Neural cell (in vitro differentiated cells): Measurements from ENCODE around the gene SNRK. TPM values are rescaled to one million over a fixed set of nuclear protein-coding genes. Genes with fewer than 3 reads are reported as not detected.

Experiments
- H2AFZ ChIP-seq: fragments of 200-600, 300-800 bp; sonication (generic), shearing (Covaris generic); 2 replicates; pipeline ENCODE4 v1.6.0; 2014; ENCODE audit warnings: low read depth, mild to moderate bottlenecking, antibody characterized with exemption, low read length, moderate library complexity
- H3F3A ChIP-seq: fragments of 200-600 bp; shearing (Covaris generic); 2 replicates; pipeline ENCODE4 v1.6.1; 2016; ENCODE audit warnings: mild to moderate bottlenecking, moderate library complexity, mixed read lengths, antibody characterized with exemption, low read length; ENCODE audit not compliant: insufficient read depth, poor library complexity, severe bottlenecking
- H3K27ac ChIP-seq: fragments of 200-600, 300-800 bp; sonication (generic), shearing (Covaris generic); 2 replicates; pipeline ENCODE4 v1.5.1; 2014; ENCODE audit warnings: mild to moderate bottlenecking, low read length, moderate library complexity
- H3K27me3 ChIP-seq: fragments of 300-800, 200-600 bp; sonication (generic), shearing (Covaris generic); 2 replicates; pipeline ENCODE4 v1.6.0; 2014; ENCODE audit warnings: mild to moderate bottlenecking, low read depth, low read length, moderate library complexity; ENCODE audit not compliant: insufficient read depth
- H3K36me3 ChIP-seq: fragments of 300-800, 200-600 bp; sonication (generic), shearing (Covaris generic); 2 replicates; pipeline ENCODE4 v1.5.1; 2014; ENCODE audit warnings: mild to moderate bottlenecking, antibody characterized with exemption, low read length, moderate library complexity; ENCODE audit not compliant: insufficient read depth
- H3K4me2 ChIP-seq: fragments of 300-800, 200-600 bp; sonication (generic), shearing (Covaris generic); 2 replicates; pipeline ENCODE4 v1.6.0; 2014; ENCODE audit warnings: mild to moderate bottlenecking, low read length
- H3K4me3 ChIP-seq: fragments of 300-800, 200-600 bp; sonication (generic), shearing (Covaris generic); 2 replicates; pipeline ENCODE4 v1.5.1; 2014; ENCODE audit warnings: mild to moderate bottlenecking, low read length, moderate library complexity
- H3K79me2 ChIP-seq: fragments of 200-600 bp; shearing (Covaris generic); replicated peaks from 2 replicates; pipeline ENCODE4 v1.6.0; 2014; ENCODE audit warnings: mild to moderate bottlenecking, low read length, moderate library complexity; ENCODE audit not compliant: insufficient read depth
- H3K9ac ChIP-seq: fragments of 300-800, 200-600 bp; sonication (generic), shearing (Covaris generic); 2 replicates; pipeline ENCODE4 v1.6.1; 2016; ENCODE audit warnings: mild to moderate bottlenecking, low read length, mixed read lengths
- H3K9me2 ChIP-seq: fragments of 200-600 bp; shearing (Covaris generic); 2 replicates; pipeline ENCODE4 v1.6.1; 2016; ENCODE audit warnings: mild to moderate bottlenecking, low read length, mixed read lengths; ENCODE audit not compliant: insufficient read depth
- H3K9me3 ChIP-seq: fragments of 200-600, 300-800 bp; sonication (generic), shearing (Covaris generic); 2 replicates; pipeline ENCODE4 v1.6.1; 2016; ENCODE audit warnings: mild to moderate bottlenecking, mixed run types, low read length, moderate library complexity, mixed read lengths
- H4K20me1 ChIP-seq: fragments of 200-600 bp; shearing (Covaris generic); 2 replicates; pipeline ENCODE4 v1.6.1; 2016; ENCODE audit warnings: mild to moderate bottlenecking, mixed run types; ENCODE audit not compliant: insufficient read depth
- CTCF ChIP-seq: fragments of 450-650 bp; IDR thresholded peaks from 2 replicates; pipeline ENCODE4 v1.5.1; 2014; ENCODE audit warnings: antibody characterized with exemption, mild to moderate bottlenecking, moderate library complexity; ENCODE audit not compliant: poor library complexity, severe bottlenecking
- EP300 ChIP-seq: fragments of 450-650 bp; conservative IDR thresholded peaks from 2 replicates; pipeline ENCODE4 v1.6.1; 2014; ENCODE audit warnings: antibody characterized with exemption, mild to moderate bottlenecking, moderate library complexity; ENCODE audit not compliant: poor library complexity, severe bottlenecking
- EZH2 ChIP-seq: fragments of 200-600, 300-800 bp; shearing (Covaris generic), sonication (generic); IDR thresholded peaks from 2 replicates; pipeline ENCODE4 v1.6.1; 2014; ENCODE audit warnings: antibody characterized with exemption, low read length, borderline replicate concordance, mild to moderate bottlenecking; ENCODE audit not compliant: insufficient read depth, poor library complexity, severe bottlenecking
- MXI1 ChIP-seq: fragments of 450-650 bp; conservative IDR thresholded peaks from 2 replicates; pipeline ENCODE4 v1.6.1; 2014; ENCODE audit warnings: antibody characterized with exemption, mild to moderate bottlenecking; ENCODE audit not compliant: poor library complexity, severe bottlenecking
- POLR2AphosphoS5 ChIP-seq: IDR thresholded peaks from 2 replicates; pipeline ENCODE4 v1.6.1; 2012
- RAD21 ChIP-seq: fragments of 450-650 bp; conservative IDR thresholded peaks from 2 replicates; pipeline ENCODE4 v1.6.1; 2014; ENCODE audit warnings: antibody characterized with exemption, mild to moderate bottlenecking, moderate library complexity
- REST ChIP-seq: IDR thresholded peaks from 2 replicates; pipeline ENCODE4 v1.6.1; 2012; ENCODE audit warnings: borderline replicate concordance
- SMC3 ChIP-seq: fragments of 450-650 bp; conservative IDR thresholded peaks from 2 replicates; pipeline ENCODE4 v1.6.1; 2014; ENCODE audit warnings: antibody characterized with exemption, mild to moderate bottlenecking, moderate library complexity; ENCODE audit not compliant: poor library complexity
- TAF1 ChIP-seq: IDR thresholded peaks from 2 replicates; pipeline ENCODE4 v1.6.1; 2012; ENCODE audit warnings: low read depth
- polyA plus RNA-seq: library from polyadenylated mRNA; depleted of rRNA; stranded (reverse); fragments of >200 nt; gene quantifications from 2 replicates; pipeline ENCODE4 v1.2.3, GENCODE V29; 2014

The SNRK gene
- polyA plus RNA-seq, 1 donor from 2014 or later = 27.3 TPM

GRCh38 chr3:43257850-43258249 lies 28.5 kb upstream of the SNRK start:
- Histone ChIP-seq H4K20me1 (no peaks in the 10 kb centered on the region), H3K27me3 (no peaks in the 10 kb centered on the region), H3K9ac (no peak overlapping the region), H3F3A (no peaks in the 10 kb centered on the region), H3K27ac (no peak overlapping the region), H2AFZ (no peak overlapping the region), H3K79me2 (no peaks in the 10 kb centered on the region), H3K4me2 (no peak overlapping the region), H3K36me3 (no peaks in the 10 kb centered on the region), H3K4me3 (no peak overlapping the region), H3K9me2 (no peaks in the 10 kb centered on the region), H3K9me3 (no peaks in the 10 kb centered on the region)
- TF ChIP-seq TAF1 (no peak), REST (no peak), MXI1 (no peak), RAD21 (no peak), EZH2 (no peak), CTCF (no peak), EP300 (no peak), POLR2AphosphoS5 (no peak), SMC3 (no peak)

- H2AFZ ChIP-seq = no peak overlapping the region
Observed at GRCh38 chr3:43259626-43260025, 26.7 kb upstream of the SNRK start.

More at GRCh38 chr3:43259626-43260025, 26.7 kb upstream of the SNRK start:
- no peak overlapping the region for H3K4me3 ChIP-seq
- no peak overlapping the region for H3K9ac ChIP-seq
- no peak overlapping the region for H3K4me2 ChIP-seq
- no peaks in the 10 kb centered on the region for H3K79me2 ChIP-seq
- H3K36me3 ChIP-seq = no peaks in the 10 kb centered on the region
- no peaks in the 10 kb centered on the region for H3F3A ChIP-seq
- no peak overlapping the region for H3K27ac ChIP-seq
- no peaks in the 10 kb centered on the region for H4K20me1 ChIP-seq
- H3K9me2 ChIP-seq = no peaks in the 10 kb centered on the region
- no peaks in the 10 kb centered on the region for H3K9me3 ChIP-seq
- no peaks in the 10 kb centered on the region for H3K27me3 ChIP-seq
- TF ChIP-seq REST = no peak
- no peak for TF ChIP-seq CTCF
- no peak for TF ChIP-seq SMC3
- TF ChIP-seq EP300 = no peak
- no peak for TF ChIP-seq POLR2AphosphoS5
- no peak for TF ChIP-seq TAF1
- no peak for TF ChIP-seq MXI1
- TF ChIP-seq EZH2 = no peak
- TF ChIP-seq RAD21 = no peak
